Hepatocyte (in vitro differentiated cells): Measurements from ENCODE around the gene MADD.

Experiments
- EZH2 ChIP-seq: fragments of 200-600 bp; sonication (generic); IDR thresholded peaks from 2 replicates; pipeline ENCODE4 v1.6.1; 2016; ENCODE audit warnings: antibody characterized with exemption, mild to moderate bottlenecking, borderline replicate concordance
- EZH2phosphoT487 ChIP-seq: fragments of 200-600 bp; sonication (generic); IDR thresholded peaks from one replicate; pipeline ENCODE4 v1.6.1; 2018; ENCODE audit warnings: antibody characterized with exemption, mild to moderate bottlenecking, low read depth, moderate library complexity; ENCODE audit not compliant: unreplicated experiment, severe bottlenecking
- TF ChIP-seq, protein P1 (sequence below): fragments of 200-600 bp; sonication (generic); IDR thresholded peaks from 2 replicates; pipeline ENCODE4 v1.5.1; 2016; ENCODE audit warnings: antibody characterized with exemption, mild to moderate bottlenecking; ENCODE audit not compliant: poor library complexity

- TF ChIP-seq, protein P1, sequence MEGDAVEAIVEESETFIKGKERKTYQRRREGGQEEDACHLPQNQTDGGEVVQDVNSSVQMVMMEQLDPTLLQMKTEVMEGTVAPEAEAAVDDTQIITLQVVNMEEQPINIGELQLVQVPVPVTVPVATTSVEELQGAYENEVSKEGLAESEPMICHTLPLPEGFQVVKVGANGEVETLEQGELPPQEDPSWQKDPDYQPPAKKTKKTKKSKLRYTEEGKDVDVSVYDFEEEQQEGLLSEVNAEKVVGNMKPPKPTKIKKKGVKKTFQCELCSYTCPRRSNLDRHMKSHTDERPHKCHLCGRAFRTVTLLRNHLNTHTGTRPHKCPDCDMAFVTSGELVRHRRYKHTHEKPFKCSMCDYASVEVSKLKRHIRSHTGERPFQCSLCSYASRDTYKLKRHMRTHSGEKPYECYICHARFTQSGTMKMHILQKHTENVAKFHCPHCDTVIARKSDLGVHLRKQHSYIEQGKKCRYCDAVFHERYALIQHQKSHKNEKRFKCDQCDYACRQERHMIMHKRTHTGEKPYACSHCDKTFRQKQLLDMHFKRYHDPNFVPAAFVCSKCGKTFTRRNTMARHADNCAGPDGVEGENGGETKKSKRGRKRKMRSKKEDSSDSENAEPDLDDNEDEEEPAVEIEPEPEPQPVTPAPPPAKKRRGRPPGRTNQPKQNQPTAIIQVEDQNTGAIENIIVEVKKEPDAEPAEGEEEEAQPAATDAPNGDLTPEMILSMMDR = no peak
- TF ChIP-seq EZH2 = no peak
- TF ChIP-seq EZH2phosphoT487 = no peak
Measured at GRCh38 chr11:47340980-47341775, 71.2 kb downstream of the MADD start.
